Thyroid gland (tissue), 4 donors: ENCODE data around the gene SLC43A2. TPM values are rescaled to one million over a fixed set of nuclear protein-coding genes. Genes with fewer than 3 reads are reported as not detected.
"Not testable (repeated sequence)": the region's sequence is repeated elsewhere in the genome, so short reads cannot be mapped to it uniquely, and the experiment has no call there.

ENCODE experiments used
- DNase-seq, 2 donors: peaks; one replicate each; pipeline ENCODE4 v3.0.0-alpha.2; 2019
- H3K27ac ChIP-seq, 3 donors: fragments of 200-600 bp; sonication (generic); 1 replicate in 2 of 3; 2 replicates in 1 of 3; pipeline ENCODE4 v1.5.1; 2016 to 2019; ENCODE audit warnings: mild to moderate bottlenecking in 1 of 3, moderate library complexity in 1 of 3
- H3K27me3 ChIP-seq: fragments of 200-600 bp; sonication (generic); one replicate; pipeline ENCODE4 v1.5.1; 2019
- H3K36me3 ChIP-seq, 2 donors: fragments of 200-600 bp; sonication (generic); one replicate each; pipeline ENCODE4 v1.5.1; 2016 to 2019
- H3K4me1 ChIP-seq, 2 donors: fragments of 200-600 bp; sonication (generic); one replicate each; pipeline ENCODE4 v1.5.1; 2017 to 2019
- H3K4me3 ChIP-seq, 3 donors: fragments of 200-600 bp; sonication (generic); replicated peaks in 1 of 3; 1 replicate in 2 of 3; 2 replicates in 1 of 3; pipeline ENCODE4 v1.5.1; 2016; ENCODE audit warnings: mild to moderate bottlenecking in 1 of 3
- H3K9me3 ChIP-seq: fragments of 200-600 bp; sonication (generic); one replicate; pipeline ENCODE4 v1.5.1; 2017
- POLR2A ChIP-seq, 2 donors: fragments of 450-650 bp; IDR thresholded peaks; one replicate each; pipeline ENCODE4 v1.6.1; 2017; ENCODE audit warnings: antibody characterized with exemption in 2 of 2, mild to moderate bottlenecking in 2 of 2, moderate library complexity in 1 of 2
- WGBS, 2 donors: methylation state at CpG; one replicate each; pipeline ENCODE4 v1.1.5; 2017; 5-methylcytosine and 5-hydroxymethylcytosine counted together
- intact Hi-C: fragments of 100-400 bp; cut with DNase I; formaldehyde crosslinking; loops from one replicate; pipeline ENCODE4 v1.15.1; 2023
- total RNA-seq, 4 donors: library from RNA; depleted of rRNA; stranded (reverse); fragments of >200 nt; gene quantifications; one replicate each; pipeline ENCODE4 v1.2.3, GENCODE V29; 2016
- TF ChIP-seq, protein P1 (sequence below), 6 experiments: fragments of 200-600 bp in 3 of 6; fragments of 450-650 bp in 3 of 6; sonication (generic) in 3 of 6; IDR thresholded peaks; one replicate each; pipeline ENCODE4 v1.5.1; 2016 to 2019; ENCODE audit warnings: antibody characterized with exemption in 6 of 6, mild to moderate bottlenecking in 2 of 6, inconsistent platforms in 1 of 6, moderate library complexity in 1 of 6

Gene SLC43A2
- total RNA-seq, result 10 to 100 TPM; 17.5 to 28.2 (median 23.9) TPM

DNA sequence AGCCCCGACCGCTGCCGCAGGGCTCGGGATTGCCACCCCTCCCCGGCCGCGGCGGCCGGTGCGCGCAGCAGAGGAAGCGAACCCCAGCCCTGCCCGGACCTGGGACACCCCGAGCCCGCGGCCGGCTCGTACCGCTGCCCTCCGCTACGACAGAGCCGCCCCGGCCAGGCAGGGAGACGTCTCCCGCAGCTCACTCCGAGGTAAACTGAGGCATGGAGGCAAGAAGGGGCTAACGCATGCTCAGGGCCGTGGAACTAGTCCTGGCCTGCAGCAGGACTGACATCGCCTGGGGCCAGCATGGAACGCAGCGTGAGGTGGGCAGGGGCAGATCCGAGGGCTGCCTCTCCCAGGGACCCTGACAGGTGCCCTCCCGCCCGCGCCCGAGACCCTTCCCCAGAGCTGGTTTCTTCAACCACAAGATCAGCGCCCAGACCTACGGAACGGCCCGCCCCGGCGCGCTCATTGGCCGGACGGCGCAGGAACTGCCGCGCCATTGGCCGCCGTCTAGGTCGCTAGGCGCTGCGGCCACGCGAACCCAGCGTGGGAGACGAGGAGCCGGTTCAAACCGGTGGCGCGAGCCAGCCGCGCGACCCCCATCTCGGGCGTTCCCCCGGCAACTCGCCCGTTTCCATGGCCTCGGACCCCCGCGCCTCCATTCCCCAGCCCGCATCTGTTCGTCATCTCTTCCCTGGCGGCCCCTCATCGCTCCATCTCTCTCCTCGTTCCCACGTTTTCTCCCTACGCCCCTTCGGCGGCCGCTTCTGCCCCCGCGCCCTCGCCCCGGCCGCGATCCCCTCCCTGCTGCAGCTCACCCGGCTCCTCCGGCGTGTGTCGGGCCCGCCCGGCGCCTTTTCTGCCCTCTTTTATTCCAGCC is at the start of gene SLC43A2:
SLC43A2 (minus strand) TSS at position 853 of the 874 bp plus-strand sequence. CDS start 960 bp downstream, outside the sequence.
- Histone ChIP-seq H3K9me3 (no peaks in the 10 kb centered on the region), H3K4me1 (peaks cover 15 to 29% of the 10 kb centered on the region in 2 donors), H3K27ac (peak within 1 kb of the TSS; percentile 86 to 96 (median 95)), H3K4me3 (peak within 1 kb of the TSS; percentile 67 to 78 (median 75)), H3K27me3 (no peaks in the 10 kb centered on the region), H3K36me3 (no peaks in the 10 kb centered on the region)
- 0 to 1% methylated on average over 25 to 30 of the region's 95 CpGs for WGBS, 2 donors
- TF ChIP-seq, protein P1, sequence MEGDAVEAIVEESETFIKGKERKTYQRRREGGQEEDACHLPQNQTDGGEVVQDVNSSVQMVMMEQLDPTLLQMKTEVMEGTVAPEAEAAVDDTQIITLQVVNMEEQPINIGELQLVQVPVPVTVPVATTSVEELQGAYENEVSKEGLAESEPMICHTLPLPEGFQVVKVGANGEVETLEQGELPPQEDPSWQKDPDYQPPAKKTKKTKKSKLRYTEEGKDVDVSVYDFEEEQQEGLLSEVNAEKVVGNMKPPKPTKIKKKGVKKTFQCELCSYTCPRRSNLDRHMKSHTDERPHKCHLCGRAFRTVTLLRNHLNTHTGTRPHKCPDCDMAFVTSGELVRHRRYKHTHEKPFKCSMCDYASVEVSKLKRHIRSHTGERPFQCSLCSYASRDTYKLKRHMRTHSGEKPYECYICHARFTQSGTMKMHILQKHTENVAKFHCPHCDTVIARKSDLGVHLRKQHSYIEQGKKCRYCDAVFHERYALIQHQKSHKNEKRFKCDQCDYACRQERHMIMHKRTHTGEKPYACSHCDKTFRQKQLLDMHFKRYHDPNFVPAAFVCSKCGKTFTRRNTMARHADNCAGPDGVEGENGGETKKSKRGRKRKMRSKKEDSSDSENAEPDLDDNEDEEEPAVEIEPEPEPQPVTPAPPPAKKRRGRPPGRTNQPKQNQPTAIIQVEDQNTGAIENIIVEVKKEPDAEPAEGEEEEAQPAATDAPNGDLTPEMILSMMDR (IDR thresholded peaks at IDR 0.05), result no peak
- TF ChIP-seq POLR2A (IDR thresholded peaks at IDR 0.05), result no peak
- peak; percentile 82 to 83 for DNase-seq
- intact Hi-C loops, result no loop called here

- H3K36me3 ChIP-seq, result peaks cover 98 to 99% of the 10 kb centered on the region in 2 donors
- no peak overlapping the region for H3K27ac ChIP-seq
- no peaks in the 10 kb centered on the region for H3K9me3 ChIP-seq
- intact Hi-C loops, result no loop called here
- TF ChIP-seq, protein P1 (IDR thresholded peaks at IDR 0.05), result no peak
- no peak for TF ChIP-seq POLR2A (IDR thresholded peaks at IDR 0.05)
- H3K4me1 ChIP-seq, result no peaks in the 10 kb centered on the region
- 94 to 97% methylated on average over 13 of the region's 13 CpGs for WGBS, 2 donors
- no peak overlapping the region for H3K4me3 ChIP-seq
- no peak for DNase-seq
- no peaks in the 10 kb centered on the region for H3K27me3 ChIP-seq
These were observed 47.8 kb upstream of the SLC43A2 start for GRCh38 chr17:1676401-1676800.

DNA sequence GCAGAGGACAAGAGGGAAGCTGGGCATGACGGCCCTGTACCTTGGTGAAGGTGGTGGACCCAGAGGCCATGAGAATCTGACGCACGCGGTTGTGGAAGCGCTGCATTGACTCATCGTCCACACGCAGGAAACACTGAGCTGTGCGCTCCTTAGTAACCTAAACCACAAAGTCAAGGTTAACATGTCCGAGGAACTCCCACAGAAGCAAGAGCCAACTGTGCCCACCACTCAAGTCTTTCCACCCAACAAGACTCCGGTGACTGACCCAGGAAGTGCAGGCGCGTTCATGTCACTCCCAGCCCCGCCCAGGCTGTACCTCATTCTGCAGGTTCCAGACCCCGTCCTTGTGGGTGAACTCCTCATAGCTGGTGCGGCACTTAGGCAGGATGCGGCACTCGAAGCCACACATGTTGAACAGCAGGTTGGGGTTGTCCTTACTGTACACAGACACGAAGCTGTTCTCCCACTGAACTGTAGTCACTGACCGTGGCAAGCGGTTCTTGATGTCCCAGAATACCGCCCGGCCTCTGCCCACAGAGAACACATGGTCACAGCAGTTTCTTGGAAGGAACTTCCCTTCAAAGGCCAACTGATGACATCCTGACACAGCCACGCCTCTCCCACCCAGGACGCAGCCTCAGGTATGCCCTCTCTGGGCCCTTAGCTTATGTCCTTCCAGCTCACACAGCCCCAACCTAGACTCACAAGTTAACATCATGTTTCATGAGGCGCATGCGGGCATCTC is 44.6 kb upstream of the SLC43A2 start:
- H3K36me3 ChIP-seq, result peaks cover 84 to 85% of the 10 kb centered on the region in 2 donors
- intact Hi-C loops, result loop anchor here (5.0 kb wide), 1 partner anchor 39 kb away; the partner anchor contains the start of gene TLCD2

GRCh38 chr17:1663934-1664333 is 35.3 kb upstream of the SLC43A2 start:
- DNase-seq, H3K9me3 ChIP-seq, H3K27ac ChIP-seq, H3K27me3 ChIP-seq, intact Hi-C loops, H3K4me3 ChIP-seq, H3K4me1 ChIP-seq: not testable (repeated sequence)
- peaks cover 51 to 57% of the 10 kb centered on the region in 2 donors for H3K36me3 ChIP-seq
- WGBS, 2 donors, result 93 to 95% methylated on average over 5 of the region's 5 CpGs

More for the DNA sequence above, 44.6 kb upstream of the SLC43A2 start:
- H3K27ac ChIP-seq, result no peak overlapping the region
- peaks cover 0 to 7% of the 10 kb centered on the region in 2 donors for H3K4me1 ChIP-seq
- no peak for DNase-seq
- TF ChIP-seq POLR2A (IDR thresholded peaks at IDR 0.05), result no peak
- TF ChIP-seq, protein P1 (IDR thresholded peaks at IDR 0.05), result no peak
- 91 to 93% methylated on average over 22 to 26 of the region's 26 CpGs for WGBS, 2 donors
- H3K9me3 ChIP-seq, result no peaks in the 10 kb centered on the region
- no peaks in the 10 kb centered on the region for H3K27me3 ChIP-seq
- no peak overlapping the region for H3K4me3 ChIP-seq

DNA sequence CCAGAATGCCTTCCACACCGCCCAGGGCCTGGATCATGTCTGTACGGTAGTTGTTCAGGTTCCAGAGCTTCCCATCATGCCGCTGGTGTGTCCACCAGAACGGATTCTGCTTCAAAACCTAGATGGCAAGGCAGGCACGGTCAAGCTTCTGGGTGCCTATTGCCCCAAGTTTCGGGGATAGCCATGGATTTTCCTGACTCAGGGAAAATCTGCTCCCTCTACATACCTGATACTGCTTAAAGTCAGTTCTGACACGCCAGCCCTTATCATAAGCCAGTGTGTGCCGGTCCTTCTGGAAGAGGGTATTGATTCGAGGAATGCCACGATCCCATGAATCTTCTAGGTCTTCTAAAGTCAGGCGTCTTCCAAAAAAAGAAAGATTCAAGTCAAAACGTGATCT is 32.4 kb upstream of the SLC43A2 start:
- WGBS, 2 donors, result 94 to 95% methylated on average over 9 to 12 of the region's 12 CpGs
- Histone ChIP-seq H3K4me1 (no peaks in the 10 kb centered on the region), H3K27me3 (no peaks in the 10 kb centered on the region), H3K27ac (no peak overlapping the region), H3K9me3 (no peaks in the 10 kb centered on the region), H3K4me3 (no peak overlapping the region), H3K36me3 (peaks cover 80% of the 10 kb centered on the region in 2 donors)
- intact Hi-C loops, result no loop called here
- DNase-seq, result no peak
- no peak for TF ChIP-seq POLR2A (IDR thresholded peaks at IDR 0.05)
- TF ChIP-seq, protein P1 (IDR thresholded peaks at IDR 0.05), result no peak
